CD4-positive, alpha-beta T cell treated with Interleukin-10 for 1 hour (primary cell): ENCODE results near the gene NPM1.
"Not testable (repeated sequence)": the region's sequence is repeated elsewhere in the genome, so short reads cannot be mapped to it uniquely, and the experiment has no call there.

Experiments
- DNase-seq: peaks from one replicate; pipeline ENCODE4 v3.0.0-alpha.2; 2020

NPM1 gene

DNA sequence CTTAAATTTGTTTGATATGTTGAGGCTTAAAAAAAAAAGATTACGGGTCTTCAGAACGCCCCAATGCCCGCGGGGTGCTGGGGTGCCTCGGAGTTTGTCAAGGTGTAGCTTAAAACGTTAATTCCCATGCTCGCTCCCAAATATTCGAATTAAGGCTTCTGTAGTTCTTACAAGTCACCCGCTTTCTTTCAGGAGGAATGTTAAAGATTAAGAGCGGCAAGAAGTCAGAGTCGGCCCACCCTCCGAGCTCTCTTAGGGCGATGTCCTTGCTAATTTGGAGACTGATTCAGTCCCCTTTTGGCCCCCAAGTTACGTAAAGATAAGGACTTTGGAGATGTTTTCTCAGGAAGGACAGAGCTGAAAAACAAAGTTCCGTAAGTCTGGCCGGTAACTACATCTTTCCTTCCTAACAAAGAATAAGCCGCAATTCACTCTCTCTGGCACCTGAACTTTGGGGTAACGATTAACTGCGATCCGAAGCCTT is 746 bp upstream of the NPM1 start:
- no peak for DNase-seq

GRCh38 chr5:171387970-171388815 is 544 bp downstream of the NPM1 start:
- DNase-seq = peak; percentile 87

GRCh38 chr5:171388816-171389168 is 1.1 kb downstream of the NPM1 start:
- no peak for DNase-seq

- peak; percentile 41 for DNase-seq
Measured at GRCh38 chr5:171390883-171391677, 3.4 kb downstream of the NPM1 start.

DNA sequence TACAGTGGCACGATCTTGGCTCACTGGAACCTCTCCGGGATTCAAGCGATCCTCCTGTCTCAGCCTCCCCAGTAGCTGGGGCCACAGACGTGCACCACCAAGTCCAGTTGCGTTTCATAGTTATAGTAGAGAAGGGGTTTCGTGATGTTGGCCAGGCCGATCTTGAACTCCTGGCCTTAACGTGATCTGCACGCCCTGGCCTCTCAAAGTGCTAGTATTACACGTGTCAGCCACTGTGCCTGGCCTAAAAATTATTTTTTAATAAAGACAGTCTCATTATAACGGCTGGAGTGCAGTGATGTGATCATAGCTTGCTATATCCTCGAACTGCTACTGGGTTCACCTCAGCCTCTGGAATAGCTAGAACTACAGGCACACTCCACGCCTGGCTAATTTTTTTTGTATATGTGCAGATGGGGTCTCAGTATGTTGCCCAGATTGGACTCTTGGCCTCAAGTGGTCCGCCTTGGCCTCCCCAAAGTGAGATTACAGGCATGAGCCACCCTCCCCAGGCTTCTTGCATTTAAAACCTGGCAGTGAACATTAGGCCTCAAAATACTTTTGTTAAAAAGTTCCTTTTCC is 4.4 kb downstream of the NPM1 start:
- no peak for DNase-seq

DNA sequence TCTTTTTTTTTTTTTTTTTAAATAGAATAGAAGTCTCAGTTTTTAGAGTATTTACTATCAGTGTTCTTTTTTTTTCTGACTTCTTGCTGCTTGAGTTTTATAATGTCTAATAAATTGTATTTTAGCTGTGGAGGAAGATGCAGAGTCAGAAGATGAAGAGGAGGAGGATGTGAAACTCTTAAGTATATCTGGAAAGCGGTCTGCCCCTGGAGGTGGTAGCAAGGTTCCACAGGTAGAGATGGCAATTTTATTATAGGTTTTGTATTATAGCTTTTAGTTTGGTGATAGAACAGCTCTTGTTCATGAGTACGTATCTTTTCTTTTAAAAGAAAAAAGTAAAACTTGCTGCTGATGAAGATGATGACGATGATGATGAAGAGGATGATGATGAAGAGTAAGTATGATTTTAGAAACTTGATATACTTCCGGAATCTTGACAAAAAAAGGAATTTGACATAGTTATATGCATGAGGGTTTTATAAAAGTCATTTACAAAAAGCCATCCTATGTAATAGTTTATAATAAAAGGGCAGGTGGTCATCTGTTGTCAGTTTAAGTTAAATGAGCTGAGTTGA is 5.0 kb downstream of the NPM1 start:
- no peak for DNase-seq

- no peak for DNase-seq
Measured at GRCh38 chr5:171395042-171395441, 7.4 kb downstream of the NPM1 start.

DNA sequence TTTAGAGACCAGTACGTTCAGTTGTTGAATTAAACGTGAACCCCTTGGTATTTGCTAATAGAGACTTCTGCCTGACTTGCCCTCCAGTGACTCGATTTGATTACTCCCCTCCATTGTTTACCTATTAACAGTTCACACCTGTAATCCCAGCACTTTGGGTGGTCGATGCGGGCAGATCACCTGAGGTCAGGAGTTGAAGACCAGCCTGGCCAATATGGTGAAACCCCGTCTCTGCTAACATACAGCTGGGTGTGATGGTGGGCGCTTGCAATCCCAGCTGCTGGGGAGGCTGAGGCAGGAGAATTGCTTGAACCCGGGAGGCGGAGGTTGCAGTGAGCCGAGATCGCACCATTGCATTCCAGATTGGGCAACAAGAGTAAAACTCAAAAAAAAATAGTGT is 8.9 kb downstream of the NPM1 start:
- DNase-seq = not testable (repeated sequence)

DNA sequence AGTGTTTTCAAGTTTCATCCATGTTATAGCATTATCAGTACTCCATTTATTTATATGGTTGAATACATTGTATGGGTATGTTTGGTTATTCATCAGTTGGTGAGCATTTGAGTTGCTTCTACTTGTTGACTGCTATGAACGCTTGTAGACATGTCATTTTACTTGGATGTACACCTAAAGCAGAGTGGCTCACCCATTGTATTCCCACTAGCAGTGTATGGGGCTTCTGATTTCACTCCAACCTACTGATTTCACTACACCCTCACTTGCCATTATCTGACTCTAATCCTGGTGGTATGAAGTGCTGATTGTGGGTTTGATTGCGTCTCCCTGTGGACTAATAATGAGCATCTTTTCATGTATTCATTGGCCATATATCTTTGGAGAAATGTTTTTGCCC is 9.5 kb downstream of the NPM1 start:
- DNase-seq = no peak

- DNase-seq = no peak
Measured at GRCh38 chr5:171397599-171397998, 9.9 kb downstream of the NPM1 start.

DNA sequence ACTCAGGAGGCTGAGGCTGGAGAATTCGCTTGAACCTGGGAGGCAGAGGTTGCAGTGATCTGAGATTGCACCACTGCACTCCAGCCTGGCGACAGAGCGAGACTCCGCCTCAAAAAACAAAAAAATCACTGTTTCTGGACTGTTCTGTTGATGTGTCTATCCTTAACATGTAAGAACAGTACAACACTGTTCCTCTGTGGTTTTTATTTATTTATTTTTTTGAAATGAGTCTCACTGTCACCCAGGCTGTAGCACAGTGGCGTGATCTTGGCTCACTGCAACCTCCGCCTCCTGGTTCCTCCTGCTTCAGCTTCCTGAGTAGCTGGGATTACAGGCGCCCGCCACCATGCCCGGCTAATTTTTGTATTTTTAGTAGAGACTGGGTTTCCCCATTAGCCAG is 11.0 kb downstream of the NPM1 start:
- not testable (repeated sequence) for DNase-seq

DNA sequence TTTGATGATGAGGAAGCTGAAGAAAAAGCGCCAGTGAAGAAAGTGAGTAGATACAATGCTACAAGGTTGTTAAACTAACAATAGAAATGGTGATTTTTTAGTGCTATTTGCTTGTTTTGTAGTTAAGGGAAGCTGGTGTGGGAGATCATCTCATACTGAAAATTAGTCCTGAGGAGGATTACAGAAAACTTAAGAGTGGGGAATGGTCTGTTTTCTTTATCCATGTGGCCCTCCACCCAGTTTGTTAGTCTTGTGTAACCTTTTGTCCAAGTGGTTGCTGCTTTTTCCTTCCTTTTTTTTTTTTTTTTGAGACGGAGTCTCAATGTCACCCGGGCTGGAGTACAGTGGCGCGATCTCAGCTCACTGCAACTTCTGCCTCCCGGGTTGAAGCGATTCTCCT is 12.5 kb downstream of the NPM1 start:
- no peak for DNase-seq

- DNase-seq = no peak
Measured at GRCh38 chr5:171401167-171401947, 13.7 kb downstream of the NPM1 start.

- not testable (repeated sequence) for DNase-seq
Measured at GRCh38 chr5:171402751-171403150, 15.1 kb downstream of the NPM1 start.

DNA sequence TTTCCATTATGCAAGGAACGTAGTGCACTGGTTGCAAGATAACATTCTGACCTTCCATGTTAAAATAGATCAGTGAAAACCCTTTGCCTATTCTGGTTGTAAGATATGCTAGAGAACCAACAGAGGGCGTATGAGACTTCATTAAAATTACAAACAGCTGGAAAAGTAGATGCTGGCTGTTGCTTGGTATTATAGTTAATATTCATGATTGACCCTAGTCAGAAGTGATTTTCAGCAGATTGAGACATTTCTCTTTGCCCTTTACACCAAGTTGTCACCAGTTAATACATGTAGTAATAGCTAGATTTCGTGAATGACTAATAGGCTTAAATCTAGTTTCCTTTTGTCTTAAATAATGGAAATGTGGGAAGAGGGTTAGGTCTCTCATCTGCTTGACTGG is 18.0 kb downstream of the NPM1 start:
- DNase-seq = peak; percentile 22

DNA sequence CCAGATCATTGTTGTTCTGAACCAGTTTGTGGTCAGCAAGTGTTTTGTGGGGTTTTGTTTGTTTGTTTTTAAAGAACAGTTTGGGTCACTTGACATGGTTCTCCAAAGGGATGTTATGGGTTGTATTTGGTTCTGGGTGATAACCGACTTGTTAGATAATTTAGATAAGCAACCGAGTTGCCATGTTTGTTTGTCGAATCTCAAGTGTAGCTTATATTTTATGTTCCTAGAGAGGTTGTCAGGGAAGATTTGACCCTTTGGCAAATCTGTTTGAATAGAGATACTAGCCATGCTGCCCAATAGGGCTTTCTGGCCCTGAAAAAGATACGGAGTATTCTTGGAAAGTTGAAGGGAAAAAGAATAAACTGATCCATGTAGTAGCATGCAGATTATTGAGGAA is 19.6 kb downstream of the NPM1 start:
- no peak for DNase-seq

DNA sequence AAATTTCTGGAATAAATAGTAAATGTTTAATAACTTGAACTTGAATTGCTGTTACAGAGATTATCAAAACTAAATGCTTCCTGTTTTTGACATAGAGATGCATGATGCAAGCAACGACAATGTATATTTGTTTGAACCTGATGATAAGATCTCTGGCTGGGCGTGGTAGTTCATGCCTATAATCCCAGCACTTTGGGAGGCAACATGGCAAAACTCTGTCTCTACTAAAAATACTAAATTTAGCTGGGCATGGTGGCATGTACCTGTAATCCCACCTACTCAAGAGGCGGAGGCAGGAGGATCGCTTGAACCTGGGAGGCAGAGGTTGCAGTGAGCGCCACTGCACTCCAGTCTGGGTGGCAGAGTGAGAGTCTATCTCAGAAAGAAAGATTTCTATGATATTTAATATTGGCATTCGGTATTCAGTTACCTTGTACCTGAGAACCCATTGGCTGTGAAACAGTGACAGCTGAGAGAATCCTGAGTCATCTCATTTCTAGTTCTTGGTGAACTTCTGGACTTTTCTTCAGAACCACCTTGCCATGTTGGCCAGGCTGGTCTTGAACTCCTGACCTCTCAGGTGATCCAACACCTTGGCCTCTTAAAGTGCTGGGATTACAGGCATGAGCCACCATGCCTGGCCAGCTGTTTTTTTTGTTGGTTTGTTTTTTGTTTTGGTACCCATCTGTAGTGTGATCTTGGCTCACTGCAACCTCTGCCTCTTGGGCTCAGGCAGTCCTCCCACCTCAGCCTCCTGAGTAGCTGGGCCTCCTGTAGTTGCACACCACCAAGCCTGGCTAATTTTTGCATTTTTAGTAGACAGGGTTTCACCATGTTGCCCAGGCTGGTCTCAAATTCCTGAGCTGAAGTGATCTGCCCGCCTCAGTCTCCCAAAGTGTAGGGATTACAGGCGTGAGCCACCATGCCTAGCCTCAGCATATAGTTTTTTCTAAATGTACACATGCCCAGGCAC is 21.8 kb downstream of the NPM1 start:
- DNase-seq = no peak

DNA sequence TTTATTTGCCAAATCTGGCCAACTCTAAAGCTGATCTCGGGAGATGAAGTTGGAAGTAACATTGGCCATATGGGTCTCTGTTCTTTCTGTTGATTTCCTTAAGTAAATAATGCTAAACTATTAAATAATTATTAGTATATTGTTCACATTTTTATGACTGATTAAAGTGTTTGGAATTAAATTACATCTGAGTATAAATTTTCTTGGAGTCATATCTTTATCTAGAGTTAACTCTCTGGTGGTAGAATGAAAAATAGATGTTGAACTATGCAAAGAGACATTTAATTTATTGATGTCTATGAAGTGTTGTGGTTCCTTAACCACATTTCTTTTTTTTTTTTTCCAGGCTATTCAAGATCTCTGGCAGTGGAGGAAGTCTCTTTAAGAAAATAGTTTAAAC is 22.5 kb downstream of the NPM1 start:
- DNase-seq = no peak

DNA sequence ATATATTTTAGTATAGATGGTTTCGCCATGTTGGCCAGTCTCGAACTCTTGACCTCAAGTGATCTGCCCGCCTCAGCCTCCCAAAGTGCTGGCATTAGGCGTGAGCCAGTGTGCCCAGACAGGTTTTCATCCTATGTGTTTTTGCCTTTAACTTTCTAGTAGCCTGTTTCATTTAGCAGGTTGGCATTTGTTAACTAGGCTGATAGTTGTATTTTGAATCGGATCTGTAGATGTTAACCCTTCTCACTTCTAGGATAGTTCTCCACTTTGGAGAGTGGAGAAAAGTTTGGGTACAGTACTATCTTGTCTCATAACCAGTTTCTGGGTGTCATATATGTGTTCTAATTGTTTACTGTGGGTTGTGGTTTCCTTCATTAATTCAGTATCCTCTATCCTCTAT is 24.5 kb downstream of the NPM1 start:
- DNase-seq = no peak

GRCh38 chr5:171413153-171413910 is 25.7 kb downstream of the NPM1 start:
- DNase-seq = no peak

DNA sequence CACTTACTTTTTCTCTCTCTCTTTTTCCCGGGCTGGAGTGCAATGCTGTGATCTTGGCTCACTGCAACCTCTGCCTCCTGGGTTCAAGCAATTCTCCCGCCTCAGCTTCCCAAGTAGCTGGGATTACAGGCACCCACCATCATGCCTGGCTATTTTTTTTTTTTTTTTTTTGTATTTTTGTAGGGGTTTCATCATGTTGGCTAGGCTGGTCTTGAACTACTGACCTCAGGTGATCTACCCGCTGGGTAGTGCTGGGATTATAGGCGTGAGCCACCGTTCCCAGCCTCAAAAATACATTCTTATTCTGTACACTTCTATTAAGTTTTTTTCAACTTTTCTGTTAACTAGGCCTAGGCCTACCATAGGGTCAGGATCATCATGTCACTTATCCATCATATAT is 26.3 kb downstream of the NPM1 start:
- not testable (repeated sequence) for DNase-seq
